PC-9 (cell line): ENCODE measurements around the gene BAG1. TPM values are rescaled to one million over a fixed set of nuclear protein-coding genes. Genes with fewer than 3 reads are reported as not detected.

Source experiments
- BruUV-seq: library from RNA; stranded (reverse); fragments of 400-500 nt; replicated peaks from 2 replicates; lab custom pipeline; 2021; lab: Mats Ljungman, UMichigan
- CTCF ChIA-PET: fragments of 300-600 bp; sonication (Branson Sonifier 250); formaldehyde crosslinking; loops from one replicate; lab custom pipeline; 2022; ENCODE audit warnings: antibody characterized with exemption; lab: Charles Lee
- POLR2A ChIA-PET: fragments of 300-600 bp; sonication (Branson Sonifier 250); formaldehyde crosslinking; loops from one replicate; lab custom pipeline; 2022; ENCODE audit warnings: antibody characterized with exemption; ENCODE audit not compliant: unreplicated experiment; lab: Charles Lee
- DNase-seq, 2 experiments: peaks; one replicate each; pipeline versions ENCODE4 v3.0.0 to v3.0.0-alpha.2; 2015 to 2022; ENCODE audit warnings: mixed read lengths in 1 of 2
- H2AFZ ChIP-seq: fragments of 200-600 bp; sonication (generic); 2 replicates; pipeline ENCODE4 v1.8.1; 2017; ENCODE audit warnings: antibody characterized with exemption
- H3F3A ChIP-seq: fragments of 200-600 bp; sonication (generic); 2 replicates; pipeline ENCODE4 v1.8.1; 2017; ENCODE audit warnings: antibody characterized with exemption, mild to moderate bottlenecking, low read depth; ENCODE audit not compliant: insufficient read depth
- H3K27ac ChIP-seq: fragments of 200-600 bp; sonication (generic); 2 replicates; pipeline ENCODE4 v1.6.1; 2016; ENCODE audit warnings: mixed run types
- H3K27me3 ChIP-seq: fragments of 200-600 bp; sonication (generic); 2 replicates; pipeline ENCODE4 v1.6.1; 2016; ENCODE audit warnings: low read depth, mixed run types; ENCODE audit not compliant: insufficient read depth
- H3K36me3 ChIP-seq: fragments of 200-600 bp; sonication (generic); 2 replicates; pipeline ENCODE4 v1.6.1; 2016; ENCODE audit warnings: low read depth, mixed run types
- H3K4me1 ChIP-seq: fragments of 200-600 bp; sonication (generic); replicated peaks from 2 replicates; pipeline ENCODE4 v1.6.1; 2016; ENCODE audit warnings: mixed run types; ENCODE audit not compliant: insufficient read depth
- H3K4me2 ChIP-seq: fragments of 200-600 bp; sonication (generic); 2 replicates; pipeline ENCODE4 v1.6.1; 2017; ENCODE audit warnings: mixed run types
- H3K4me3 ChIP-seq: fragments of 200-600 bp; sonication (generic); 2 replicates; pipeline ENCODE4 v1.6.1; 2016; ENCODE audit warnings: mixed run types
- H3K79me2 ChIP-seq: fragments of 200-600 bp; sonication (generic); 2 replicates; pipeline ENCODE4 v1.6.1; 2017; ENCODE audit warnings: low read depth, mixed run types
- H3K9me2 ChIP-seq: fragments of 200-600 bp; sonication (generic); 2 replicates; pipeline ENCODE4 v1.8.1; 2017; ENCODE audit warnings: mild to moderate bottlenecking; ENCODE audit not compliant: insufficient read depth
- H3K9me3 ChIP-seq: fragments of 200-600 bp; sonication (generic); 2 replicates; pipeline ENCODE4 v1.8.1; 2016; ENCODE audit warnings: low read depth; ENCODE audit not compliant: insufficient read depth
- H4K20me1 ChIP-seq: fragments of 200-600 bp; sonication (generic); 2 replicates; pipeline ENCODE4 v1.8.1; 2017; ENCODE audit not compliant: insufficient read depth
- EZH2 ChIP-seq: fragments of 200-600 bp; sonication (generic); IDR thresholded peaks from 2 replicates; pipeline ENCODE4 v1.8.0; 2017; ENCODE audit warnings: antibody characterized with exemption, low read depth
- intact Hi-C: fragments of 100-400 bp; cut with micrococcal nuclease; formaldehyde crosslinking; loops from one replicate; pipeline ENCODE4 v1.10.0; 2022; ENCODE audit not compliant: unreplicated experiment
- total RNA-seq: library from RNA; stranded (reverse); gene quantifications from 2 replicates; pipeline ENCODE4 v1.2.3, GENCODE V29; 2021
- TF ChIP-seq, protein P1 (sequence below): fragments of 200-600 bp; sonication (generic); conservative IDR thresholded peaks from 2 replicates; pipeline ENCODE4 v1.6.1; 2017; ENCODE audit warnings: mixed run types, antibody characterized with exemption, mild to moderate bottlenecking, moderate library complexity

BAG1 gene
- total RNA-seq, 1 experiment from 2014 or later, result 21.9 TPM

DNA sequence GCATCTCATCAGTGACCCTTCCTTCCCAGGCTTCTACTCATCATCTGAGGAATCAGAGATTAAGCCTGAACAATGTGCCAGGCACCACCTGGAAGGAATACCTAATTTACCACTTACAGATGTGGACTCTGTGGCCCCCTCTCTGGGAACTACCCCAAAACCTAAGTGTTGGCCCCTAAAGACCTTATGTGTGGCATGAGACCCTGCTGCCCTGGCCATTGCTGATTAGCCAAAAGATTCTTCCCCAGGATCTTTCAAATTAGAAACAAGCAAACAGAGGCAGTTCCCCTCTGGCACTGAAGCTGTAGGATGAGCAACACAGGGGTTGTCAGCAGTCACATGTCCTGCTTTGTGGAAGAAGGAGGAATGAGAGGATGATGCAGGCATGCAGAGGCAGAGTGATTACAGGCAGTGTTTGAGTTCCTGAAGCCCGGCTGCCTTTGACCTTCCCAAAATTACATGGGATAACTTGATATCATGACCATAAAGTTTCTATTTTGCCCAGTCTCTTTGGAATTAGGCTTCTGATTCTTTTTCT is 14.0 kb downstream of the BAG1 start:
- DNase-seq, result no peak
- intact Hi-C loops, result no loop called here
- Histone ChIP-seq H3K36me3 (no peaks in the 10 kb centered on the region), H3K4me1 (no peaks in the 10 kb centered on the region), H2AFZ (no peak overlapping the region), H3K27me3 (no peaks in the 10 kb centered on the region), H3K27ac (no peak overlapping the region), H3F3A (no peaks in the 10 kb centered on the region), H3K9me2 (no peaks in the 10 kb centered on the region), H3K4me2 (no peak overlapping the region), H3K79me2 (no peaks in the 10 kb centered on the region), H3K4me3 (no peak overlapping the region), H3K9me3 (no peaks in the 10 kb centered on the region), H4K20me1 (no peaks in the 10 kb centered on the region)
- CTCF ChIA-PET, result no interaction called here
- POLR2A ChIA-PET, result no interaction called here
- TF ChIP-seq, protein P1, sequence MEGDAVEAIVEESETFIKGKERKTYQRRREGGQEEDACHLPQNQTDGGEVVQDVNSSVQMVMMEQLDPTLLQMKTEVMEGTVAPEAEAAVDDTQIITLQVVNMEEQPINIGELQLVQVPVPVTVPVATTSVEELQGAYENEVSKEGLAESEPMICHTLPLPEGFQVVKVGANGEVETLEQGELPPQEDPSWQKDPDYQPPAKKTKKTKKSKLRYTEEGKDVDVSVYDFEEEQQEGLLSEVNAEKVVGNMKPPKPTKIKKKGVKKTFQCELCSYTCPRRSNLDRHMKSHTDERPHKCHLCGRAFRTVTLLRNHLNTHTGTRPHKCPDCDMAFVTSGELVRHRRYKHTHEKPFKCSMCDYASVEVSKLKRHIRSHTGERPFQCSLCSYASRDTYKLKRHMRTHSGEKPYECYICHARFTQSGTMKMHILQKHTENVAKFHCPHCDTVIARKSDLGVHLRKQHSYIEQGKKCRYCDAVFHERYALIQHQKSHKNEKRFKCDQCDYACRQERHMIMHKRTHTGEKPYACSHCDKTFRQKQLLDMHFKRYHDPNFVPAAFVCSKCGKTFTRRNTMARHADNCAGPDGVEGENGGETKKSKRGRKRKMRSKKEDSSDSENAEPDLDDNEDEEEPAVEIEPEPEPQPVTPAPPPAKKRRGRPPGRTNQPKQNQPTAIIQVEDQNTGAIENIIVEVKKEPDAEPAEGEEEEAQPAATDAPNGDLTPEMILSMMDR, result no peak
- TF ChIP-seq EZH2, result no peak
- no TSS peak for BruUV-seq

GRCh38 chr9:33249983-33250382 is 14.5 kb downstream of the BAG1 start:
- no TSS peak for BruUV-seq
- intact Hi-C loops, result no loop called here
- Histone ChIP-seq H3K4me2 (no peak overlapping the region), H3K9me3 (no peaks in the 10 kb centered on the region), H3K27me3 (no peaks in the 10 kb centered on the region), H3K4me1 (no peaks in the 10 kb centered on the region), H3K79me2 (no peaks in the 10 kb centered on the region), H3K36me3 (no peaks in the 10 kb centered on the region), H3K9me2 (no peaks in the 10 kb centered on the region), H2AFZ (no peak overlapping the region), H3K4me3 (no peak overlapping the region), H3K27ac (no peak overlapping the region), H3F3A (no peaks in the 10 kb centered on the region), H4K20me1 (no peaks in the 10 kb centered on the region)
- no peak for TF ChIP-seq EZH2
- TF ChIP-seq, protein P1, result no peak
- CTCF ChIA-PET, result no interaction called here
- no peak for DNase-seq
- POLR2A ChIA-PET, result no interaction called here

- Histone ChIP-seq H3K9me2 (no peaks in the 10 kb centered on the region), H3K9me3 (no peaks in the 10 kb centered on the region), H3K27me3 (no peaks in the 10 kb centered on the region), H3K36me3 (no peaks in the 10 kb centered on the region), H3K79me2 (no peaks in the 10 kb centered on the region), H3K27ac (no peak overlapping the region), H3K4me2 (no peak overlapping the region), H3F3A (no peaks in the 10 kb centered on the region), H2AFZ (no peak overlapping the region), H4K20me1 (no peaks in the 10 kb centered on the region), H3K4me3 (no peak overlapping the region), H3K4me1 (no peaks in the 10 kb centered on the region)
- no peak for DNase-seq
- TF ChIP-seq, protein P1, result no peak
- no peak for TF ChIP-seq EZH2
- intact Hi-C loops, result no loop called here
- BruUV-seq, result no TSS peak
- ChIA-PET CTCF (no interaction called here), POLR2A (no interaction called here)
Observed at GRCh38 chr9:33249087-33249658, 15.3 kb downstream of the BAG1 start.
